RKO (cell line): ENCODE results near the gene SIPA1L3.

Source experiments
- DNase-seq: peaks from one replicate; pipeline ENCODE4 v3.0.0-alpha.2; 2016; ENCODE audit warnings: low spot score

SIPA1L3 gene

DNA sequence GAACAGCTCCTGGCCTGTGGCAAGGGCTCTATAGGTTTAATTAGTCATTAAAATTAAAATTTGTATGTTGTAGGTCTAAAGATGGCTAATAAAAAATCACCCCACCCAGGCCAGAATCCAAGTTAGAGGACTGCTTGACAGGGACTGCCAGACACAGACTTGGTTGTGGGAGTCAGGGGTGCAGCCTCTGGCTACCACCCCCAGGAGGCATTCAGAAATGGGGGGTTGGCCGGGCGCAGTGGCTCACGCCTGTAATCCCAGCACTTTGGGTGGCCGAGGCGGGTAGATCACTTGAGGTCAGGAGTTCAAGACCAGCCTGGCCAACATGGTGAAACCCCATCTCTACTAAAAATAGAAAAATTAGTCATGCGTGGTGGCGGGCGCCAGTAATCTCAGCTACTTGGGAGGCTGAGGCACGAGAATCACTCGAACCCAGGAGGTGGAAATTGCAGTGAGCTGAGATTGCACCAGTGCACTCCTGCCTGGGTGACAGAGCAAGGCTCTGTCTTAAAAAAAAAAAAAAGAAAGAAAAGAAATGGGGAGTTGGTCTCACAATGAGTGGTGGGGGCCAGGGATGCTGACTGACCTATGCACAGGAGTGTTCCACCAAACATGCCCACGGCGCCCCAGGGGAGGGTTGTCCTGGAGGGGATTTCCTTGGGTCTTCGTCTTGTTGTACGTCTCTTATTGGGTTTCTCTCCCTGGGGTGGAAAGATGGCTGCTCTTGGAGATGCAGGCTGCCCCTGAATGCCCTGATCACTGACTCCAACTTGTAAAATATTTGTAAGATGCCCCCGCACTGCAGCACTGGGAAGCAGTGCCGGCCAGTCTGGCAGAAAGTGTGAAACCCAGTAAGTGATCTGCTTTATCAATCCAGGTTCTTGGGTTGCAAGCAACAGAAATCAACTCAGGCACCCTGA is 68.8 kb downstream of the SIPA1L3 start:
- DNase-seq = no peak

DNA sequence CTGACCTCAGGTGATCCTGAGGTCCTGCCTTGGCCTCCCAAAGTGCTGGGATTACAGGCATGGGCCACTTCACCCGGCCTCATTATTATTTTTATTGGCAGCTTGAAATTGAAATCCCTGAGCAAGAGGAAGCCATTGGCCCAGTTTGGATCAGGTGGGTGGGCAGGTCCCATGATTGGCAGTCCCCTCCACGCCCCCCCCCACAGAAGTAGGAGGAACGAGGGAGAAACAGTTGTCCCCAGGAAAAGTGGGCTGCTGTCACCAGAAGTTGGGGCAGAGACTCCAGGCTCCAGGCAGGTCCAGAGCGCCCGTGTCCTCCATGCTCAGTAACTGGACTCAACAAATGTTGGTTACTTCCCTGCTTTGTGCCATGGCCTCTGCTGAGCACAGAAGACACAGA is 70.4 kb downstream of the SIPA1L3 start:
- DNase-seq = no peak

DNA sequence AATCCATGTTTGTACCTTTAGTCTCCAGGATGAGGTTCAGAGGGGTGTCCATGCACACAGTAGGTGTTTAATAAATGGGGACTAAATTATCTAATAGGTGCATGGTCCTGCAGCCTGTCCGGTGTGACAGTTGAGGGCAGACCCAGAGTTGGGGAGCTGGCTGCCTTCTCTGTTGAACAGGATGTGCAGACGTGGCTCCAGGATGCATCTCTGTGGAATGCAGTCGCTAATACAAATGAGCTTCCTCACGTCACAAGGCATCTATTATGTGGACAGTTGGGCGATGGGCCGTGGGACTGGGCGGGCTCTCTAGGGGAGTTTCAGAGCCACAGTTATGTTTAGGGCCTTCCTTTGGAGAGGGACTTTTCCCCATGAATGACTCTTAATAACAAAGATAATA is 71.0 kb downstream of the SIPA1L3 start:
- DNase-seq = no peak

DNA sequence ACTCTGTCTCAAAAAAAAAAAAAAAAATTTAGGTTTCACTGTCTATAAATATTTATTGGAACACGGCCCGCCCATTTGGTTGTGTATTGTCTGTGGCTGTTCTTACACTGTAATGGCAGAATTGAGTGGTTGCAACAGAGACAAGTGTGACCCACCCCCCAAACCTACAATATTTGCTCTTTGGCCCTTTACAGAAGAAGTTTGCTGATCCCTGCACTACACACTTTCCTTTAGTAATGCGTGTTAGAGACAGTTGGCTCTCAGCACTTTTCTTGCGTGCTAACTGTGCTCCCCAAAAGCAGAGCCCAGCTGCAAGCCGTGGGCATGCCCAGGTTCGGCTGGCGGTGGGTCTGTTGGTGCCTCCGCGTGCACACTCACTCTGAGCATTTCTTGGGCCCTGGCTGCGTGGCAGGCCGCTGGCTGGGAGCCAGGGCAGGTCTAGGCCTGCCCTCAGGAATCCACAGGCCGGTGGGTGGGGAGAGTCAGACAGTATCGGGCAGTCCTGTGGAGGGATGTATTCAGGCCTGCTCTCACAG is 72.6 kb downstream of the SIPA1L3 start:
- no peak for DNase-seq

DNA sequence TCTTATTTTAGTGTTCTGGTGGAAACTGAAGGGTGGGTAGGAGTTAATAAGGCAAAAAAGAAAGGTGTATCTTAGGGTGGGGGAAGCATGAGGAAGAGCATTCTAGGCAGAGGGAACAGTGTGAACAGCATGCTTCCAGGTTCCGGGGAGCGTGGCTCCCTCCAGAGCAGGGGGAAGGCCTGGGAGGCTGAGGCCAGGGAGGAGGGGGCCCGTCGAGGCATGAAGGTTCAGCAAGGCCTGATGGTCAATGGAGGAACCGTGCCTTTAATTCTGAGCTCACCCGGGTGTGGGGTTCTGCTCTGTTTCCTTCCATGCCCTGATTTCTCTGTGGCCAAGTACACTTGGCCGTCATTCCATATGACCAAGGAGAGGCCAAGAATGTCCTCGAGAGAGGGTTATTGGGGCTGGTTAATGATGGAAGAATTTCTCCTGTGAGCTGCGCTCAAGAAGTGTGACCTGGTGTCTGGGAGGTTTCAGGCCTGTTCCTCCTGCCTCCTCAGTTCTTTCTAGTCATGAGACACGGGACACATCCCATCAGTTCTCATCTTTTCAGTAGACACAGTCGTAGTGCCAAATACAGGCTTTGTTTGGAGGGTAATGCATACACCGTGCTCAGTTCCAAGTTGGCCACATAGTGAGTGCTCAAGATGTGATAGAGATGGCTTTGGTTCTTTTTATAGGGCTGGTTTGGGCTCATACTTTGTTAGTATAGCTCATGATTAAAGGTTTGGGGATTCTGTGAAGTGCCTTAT is 73.6 kb downstream of the SIPA1L3 start:
- no peak for DNase-seq

DNA sequence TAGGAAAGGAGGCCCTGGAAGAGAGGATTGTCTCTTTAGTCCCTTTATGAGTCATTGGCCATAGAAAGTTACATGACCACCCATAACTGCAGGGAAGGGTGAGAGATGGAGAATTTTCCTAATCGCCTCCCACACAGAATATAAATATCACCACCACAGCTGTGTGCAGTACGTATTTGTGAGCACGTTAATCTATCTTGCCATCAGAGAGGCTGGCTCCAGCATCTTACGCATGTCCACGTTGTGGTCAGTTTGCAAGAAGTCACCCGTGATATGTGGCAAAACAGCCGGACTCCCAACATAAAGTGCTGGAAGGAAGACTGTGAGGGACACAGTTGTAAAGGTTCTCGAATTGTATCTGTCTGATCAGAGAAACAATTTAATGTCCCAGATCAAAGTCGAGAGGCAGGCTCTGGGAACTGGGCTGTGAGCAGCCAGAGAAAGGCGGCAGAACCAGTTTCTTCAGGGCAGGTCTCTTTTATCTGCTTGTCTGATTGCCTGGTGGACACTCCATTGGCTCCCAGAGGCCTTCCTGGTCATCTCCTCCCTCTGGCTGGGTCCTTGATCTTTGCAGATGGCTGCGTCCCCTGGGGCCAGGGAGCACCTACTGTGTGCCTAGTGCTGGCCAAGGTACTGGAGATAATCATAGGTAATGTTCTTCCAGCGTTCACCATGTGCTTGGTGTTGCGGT is 74.9 kb downstream of the SIPA1L3 start:
- no peak for DNase-seq

DNA sequence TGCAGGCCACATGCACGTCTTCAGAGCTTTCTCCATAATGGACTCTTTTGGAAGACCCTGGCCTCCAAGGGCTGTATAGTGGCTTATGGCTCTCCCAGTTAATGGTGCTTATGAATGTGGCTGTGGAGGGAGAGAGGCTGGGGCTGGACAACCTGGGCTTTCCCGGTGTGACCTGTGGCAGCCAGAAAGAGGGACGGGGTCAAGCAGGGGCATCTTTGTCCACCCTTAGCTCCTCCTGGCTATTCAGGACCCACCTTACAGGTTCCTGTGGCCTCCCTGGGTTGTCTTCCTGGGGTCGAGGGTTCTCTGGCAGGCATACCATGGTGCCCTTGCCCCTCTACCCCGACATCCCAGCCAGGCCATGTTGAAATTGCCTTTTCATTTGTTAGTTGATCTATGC is 75.6 kb downstream of the SIPA1L3 start:
- no peak for DNase-seq

DNA sequence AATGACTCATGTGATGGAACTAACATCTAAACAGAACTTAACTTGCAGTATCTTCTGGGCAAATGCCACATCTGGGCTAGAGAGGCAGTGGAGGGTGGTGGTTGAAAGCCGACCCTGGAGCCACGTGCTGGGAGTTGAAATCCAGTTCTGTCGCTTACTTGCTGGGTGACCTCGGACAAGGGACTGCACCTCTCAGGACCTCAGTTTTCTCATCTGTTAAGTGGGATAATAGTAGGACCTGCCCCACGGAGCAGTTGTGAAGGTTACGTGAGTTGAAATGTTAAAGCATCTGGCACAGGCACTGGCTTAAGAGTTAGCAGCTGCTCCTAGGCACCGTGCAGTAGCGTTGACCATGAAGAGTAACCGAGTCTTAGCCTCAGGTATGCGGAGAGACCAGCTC is 76.1 kb downstream of the SIPA1L3 start:
- DNase-seq = no peak

DNA sequence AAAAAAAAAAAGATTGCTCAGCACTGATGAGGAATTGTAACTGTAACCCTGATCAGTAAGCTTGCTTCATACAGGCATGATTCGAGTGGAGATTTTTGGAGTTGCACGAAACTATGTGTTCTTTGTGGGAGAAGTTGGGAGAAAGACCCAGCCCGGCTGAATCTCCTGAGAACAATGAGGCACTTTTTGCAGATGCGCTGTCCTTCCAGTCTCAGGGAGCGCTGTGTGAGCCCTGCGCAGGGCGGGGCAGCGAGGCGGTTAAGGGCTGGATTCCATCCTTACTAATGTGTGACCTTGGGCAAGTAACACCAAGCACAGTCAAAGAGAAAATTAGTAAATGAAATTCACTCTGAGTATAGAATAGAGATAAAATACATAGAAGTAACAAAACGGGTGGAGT is 76.9 kb downstream of the SIPA1L3 start:
- no peak for DNase-seq

DNA sequence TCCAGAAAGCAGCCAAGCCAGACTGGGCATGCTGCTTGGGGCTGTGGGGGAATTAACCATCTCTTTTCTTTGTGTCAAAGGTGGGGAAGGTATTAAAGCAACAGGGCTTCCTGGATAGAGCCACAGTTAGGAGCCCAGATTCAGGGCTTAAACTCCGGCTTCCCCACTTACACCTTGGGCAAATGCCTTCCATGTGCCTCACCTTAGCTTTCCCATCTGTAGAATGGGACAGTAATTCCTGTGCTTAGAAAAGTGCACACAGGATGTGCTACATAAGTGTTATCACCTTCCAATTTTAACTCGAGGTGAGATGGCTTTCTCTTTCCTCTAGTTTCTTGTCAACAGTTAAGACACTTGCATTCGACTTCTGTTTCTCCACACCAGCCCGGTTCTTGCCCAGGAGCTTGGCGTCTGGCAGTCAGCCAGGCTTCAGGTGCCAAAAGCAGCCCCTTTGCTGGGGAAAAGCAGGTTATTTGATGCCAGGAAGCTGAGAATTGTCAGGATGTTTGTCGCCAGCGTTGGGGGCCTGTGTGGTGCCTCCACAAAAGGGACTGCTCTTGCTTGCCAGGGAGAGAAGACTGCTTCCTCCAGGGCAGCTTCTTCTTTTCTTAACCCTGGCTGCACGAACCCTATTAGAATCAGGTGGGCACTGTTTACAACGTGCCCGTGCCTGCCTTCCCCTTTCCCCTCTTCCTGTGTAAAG is 79.2 kb downstream of the SIPA1L3 start:
- DNase-seq = no peak

DNA sequence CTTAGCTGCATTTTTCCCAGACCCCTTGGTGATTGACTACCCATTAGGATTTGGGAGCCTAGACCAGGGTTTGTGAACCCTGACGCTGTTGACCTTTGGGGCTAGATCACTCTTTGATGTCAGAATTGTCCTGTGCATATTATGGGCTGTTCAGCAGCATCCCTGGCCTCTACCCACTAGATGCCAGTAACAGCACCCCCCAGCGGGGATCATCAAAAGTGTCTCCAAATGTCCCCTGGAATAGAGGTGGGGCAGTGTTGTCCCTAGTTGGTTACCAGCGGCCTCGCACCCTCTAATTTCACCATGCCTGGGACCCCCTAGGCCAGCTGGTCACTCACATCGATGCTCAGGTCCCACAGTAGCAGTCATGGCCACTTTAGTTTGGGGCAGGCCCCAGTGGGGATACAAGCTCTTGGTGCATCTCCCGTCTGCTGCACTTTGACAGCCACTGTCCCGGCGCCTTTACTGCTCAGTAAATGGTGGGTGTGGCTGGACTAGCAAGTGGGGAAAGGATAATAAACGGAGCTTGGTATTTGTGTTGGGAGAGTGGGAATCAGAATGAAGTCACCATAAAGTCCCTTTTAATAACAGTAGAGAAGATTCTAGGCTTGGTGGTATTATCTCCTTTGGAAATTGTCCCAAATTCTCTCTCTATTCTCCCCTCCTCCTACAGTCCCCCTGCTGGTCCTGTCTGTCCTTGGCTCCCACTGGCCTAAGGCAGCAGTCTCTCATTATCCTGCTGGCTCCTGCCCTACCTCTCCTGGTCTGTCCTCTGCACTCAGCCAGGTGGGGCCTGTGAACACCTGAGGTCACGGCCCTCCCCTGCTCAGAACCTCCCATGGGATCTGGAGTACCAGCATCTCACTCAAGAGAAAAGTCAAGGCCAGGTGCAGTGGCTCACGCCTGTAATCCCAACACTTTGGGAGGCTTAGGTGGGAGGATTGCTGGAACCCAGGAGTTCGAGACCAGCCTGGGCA is 80.6 kb downstream of the SIPA1L3 start:
- no peak for DNase-seq

DNA sequence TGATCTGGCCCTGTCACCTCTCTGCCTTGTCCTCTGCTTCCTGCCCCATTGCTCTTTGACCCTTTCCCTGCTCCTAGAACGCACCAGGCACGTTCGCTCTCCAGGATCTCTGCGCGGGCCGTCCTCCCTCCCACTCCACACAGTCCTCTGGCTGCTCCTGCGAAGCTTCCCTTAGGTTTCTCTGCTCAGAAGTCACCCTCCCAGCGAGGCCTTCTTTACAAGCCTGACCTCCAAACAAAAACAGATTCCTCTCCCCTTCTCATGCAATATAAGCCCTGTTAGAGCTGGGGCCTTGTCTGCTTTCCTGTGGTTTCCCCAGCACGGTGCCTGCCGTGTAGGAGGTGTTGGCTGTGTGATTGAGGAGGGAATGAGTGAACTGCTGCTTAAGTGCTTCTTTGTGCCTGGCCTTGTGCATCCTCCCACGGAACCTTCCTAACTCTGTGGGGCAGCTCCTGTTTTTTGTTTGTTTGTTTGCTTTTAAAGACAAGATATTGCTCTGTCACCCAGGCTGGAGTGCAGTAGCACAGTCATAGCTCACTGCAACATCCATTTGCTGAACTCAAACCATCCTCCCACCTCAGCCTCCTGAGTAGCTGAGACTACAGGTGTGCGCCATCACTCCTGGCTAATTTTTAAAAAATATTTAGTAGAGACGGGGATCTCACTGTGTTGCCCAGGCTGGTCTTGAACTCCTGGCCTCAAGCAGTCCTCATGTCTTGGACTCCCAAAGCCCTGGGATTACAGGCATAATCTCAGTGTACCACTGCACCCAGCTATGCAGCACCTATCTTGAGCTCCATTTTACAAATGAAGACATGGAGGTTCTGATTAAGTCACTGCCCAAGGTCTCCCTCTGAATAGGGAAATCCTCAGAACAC is 82.0 kb downstream of the SIPA1L3 start:
- DNase-seq = no peak

DNA sequence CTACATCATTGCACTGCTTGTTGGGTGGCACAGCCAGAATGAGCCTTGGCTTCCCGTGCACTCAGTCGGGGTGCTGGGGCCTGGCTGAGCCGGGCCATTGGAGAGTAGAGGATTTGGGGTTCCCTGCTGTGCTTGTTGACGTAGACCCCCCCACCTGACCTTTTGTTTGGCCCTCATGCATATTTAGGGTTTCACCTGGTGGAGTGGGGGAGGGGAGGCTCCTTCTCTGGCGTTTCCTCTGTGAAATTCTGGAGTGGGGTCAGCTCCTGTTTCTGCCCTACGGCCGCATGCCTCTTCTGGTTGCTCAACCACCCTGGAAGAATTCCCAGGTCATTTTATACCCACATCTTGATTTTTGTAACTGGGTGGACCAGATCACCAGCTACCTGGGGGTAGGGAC is 82.8 kb downstream of the SIPA1L3 start:
- no peak for DNase-seq

DNA sequence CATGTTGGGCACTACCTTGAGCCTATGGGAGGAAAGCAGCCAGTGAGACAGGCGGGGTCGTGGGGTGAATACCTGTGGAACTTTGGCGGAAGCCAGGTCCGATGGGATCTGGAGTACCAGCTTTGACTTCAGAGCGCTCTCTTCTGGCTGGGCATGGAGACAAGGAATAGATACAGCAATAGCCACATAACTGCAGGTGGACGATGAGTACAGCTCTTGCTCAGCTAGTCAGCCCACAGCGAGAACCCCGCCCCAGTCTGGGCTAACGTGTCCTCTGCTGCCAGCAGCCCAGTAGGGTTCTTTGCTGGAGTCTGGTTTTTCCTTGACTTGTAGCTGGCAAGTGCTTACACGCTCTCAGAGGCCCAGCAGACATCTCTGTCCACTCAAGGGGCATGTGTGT is 83.4 kb downstream of the SIPA1L3 start:
- DNase-seq = no peak

DNA sequence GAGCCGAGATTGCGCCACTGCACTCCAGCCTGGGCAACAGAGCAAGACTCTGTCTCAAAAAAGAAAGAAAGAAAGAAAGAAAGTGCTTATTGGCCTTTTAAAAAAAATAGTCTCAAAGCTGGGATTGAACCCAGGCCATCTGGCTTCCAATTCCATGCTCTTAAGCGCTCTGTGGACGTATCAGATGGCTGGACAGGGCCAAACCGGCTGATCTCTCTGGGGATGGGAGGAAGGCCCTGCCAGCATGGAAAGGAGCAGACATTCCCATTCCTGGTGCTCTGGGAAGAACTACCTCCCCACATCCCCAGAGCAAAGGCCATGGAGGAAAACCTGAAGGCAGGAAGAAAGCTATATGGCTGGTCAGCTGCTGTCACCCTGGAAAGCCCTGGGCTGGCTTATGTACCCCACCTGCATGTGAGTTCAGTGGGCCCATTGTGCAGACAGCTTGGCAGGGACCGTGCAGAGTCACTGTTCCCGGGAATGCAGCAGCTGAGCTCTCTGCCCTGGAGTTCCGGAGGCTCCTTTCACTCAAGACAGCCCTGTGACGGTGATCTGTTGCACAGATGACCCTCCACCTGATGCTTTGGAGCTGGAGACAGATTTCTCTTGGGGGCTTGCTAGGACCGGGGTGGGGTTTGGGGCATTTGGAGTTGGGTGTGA is 84.3 kb downstream of the SIPA1L3 start:
- DNase-seq = no peak

DNA sequence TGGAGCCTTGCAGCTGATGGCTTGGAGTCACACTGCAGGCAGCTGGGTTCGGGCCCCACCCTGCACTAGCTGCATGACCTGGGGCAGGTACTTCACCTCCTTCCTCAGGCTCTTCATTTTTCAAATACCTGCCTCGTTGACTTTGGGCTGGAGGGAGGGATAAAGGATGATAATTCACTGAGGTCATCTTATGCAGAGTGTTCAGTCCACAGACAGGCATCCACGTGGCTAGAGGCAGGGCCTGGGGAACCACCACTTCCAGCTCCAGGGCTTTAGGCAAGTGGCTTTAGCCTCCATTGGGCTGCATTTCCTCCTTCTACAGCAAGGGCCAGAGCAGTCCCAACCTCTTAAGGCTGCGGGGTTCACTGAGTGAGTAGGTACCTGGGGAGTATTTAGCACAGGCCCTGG is 84.8 kb downstream of the SIPA1L3 start:
- DNase-seq = no peak

DNA sequence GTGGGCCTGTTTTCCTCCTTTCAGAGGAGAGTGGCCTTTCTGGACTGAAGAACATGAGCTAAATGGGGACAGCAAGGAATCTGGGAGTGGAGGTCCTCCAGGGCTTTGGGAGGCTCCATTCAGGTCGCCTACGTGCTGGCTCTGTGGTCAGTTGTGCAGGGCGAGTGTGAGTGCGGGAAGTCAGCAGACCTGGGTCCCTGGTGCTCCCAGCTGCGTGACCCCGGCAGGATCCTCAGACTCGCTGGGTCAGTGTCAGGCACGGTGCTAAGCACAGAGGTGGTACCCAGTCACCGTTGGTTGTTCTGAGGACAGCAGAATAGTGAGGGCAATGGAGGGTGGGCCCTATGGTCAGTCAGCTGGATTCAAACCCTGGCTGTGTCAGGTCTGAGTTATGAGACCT is 85.8 kb downstream of the SIPA1L3 start:
- DNase-seq = no peak

DNA sequence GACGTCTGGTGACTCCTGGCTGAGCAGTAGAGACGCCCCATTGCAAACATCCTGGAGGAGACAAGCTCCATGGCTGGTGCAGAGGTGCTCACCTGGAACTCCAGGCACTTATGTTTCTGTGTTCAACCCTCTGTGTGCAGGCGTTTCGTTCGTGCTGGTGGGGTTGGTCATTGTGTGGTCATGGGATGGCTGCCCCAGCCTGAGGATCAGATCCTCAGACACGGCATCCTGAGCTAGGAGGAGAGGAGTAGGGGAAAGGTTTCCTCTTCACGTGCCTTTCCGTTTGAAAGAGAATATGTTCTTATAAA is 87.8 kb downstream of the SIPA1L3 start:
- no peak for DNase-seq

DNA sequence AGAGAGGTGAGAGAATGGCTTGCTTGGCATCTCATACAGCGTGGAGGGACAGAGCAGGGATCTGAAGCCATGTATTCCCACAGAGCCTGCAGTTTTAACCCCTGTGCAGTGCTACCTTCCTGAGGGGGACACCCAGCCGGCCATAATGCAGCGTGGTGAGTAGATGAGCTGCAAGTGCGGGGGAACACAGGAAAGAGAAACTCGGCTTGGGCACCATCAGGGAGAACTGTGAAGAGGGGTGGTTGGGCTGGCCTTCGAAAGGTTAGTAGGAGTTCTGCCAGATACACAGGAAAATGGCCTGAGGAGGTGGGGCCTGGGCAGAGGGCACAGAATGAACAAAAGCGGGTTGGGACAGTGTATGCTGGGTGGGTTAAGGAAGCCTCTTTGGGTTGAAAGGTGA is 88.3 kb downstream of the SIPA1L3 start:
- DNase-seq = no peak
